ENCODE data around the gene HMCES.

The HMCES gene

GRCh38 chr3:129282727-129283327 lies 4.2 kb downstream of the HMCES start:
- H3K4me3 ChIP-seq, result no peak overlapping the region
- TF ChIP-seq, protein P1, sequence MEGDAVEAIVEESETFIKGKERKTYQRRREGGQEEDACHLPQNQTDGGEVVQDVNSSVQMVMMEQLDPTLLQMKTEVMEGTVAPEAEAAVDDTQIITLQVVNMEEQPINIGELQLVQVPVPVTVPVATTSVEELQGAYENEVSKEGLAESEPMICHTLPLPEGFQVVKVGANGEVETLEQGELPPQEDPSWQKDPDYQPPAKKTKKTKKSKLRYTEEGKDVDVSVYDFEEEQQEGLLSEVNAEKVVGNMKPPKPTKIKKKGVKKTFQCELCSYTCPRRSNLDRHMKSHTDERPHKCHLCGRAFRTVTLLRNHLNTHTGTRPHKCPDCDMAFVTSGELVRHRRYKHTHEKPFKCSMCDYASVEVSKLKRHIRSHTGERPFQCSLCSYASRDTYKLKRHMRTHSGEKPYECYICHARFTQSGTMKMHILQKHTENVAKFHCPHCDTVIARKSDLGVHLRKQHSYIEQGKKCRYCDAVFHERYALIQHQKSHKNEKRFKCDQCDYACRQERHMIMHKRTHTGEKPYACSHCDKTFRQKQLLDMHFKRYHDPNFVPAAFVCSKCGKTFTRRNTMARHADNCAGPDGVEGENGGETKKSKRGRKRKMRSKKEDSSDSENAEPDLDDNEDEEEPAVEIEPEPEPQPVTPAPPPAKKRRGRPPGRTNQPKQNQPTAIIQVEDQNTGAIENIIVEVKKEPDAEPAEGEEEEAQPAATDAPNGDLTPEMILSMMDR (IDR thresholded peaks at IDR 0.05), result no peak
- no peak overlapping the region for H3K27ac ChIP-seq
- DNase-seq (ENCODE audit: low spot score), result no peak

GRCh38 chr3:129286081-129286480 lies 7.4 kb downstream of the HMCES start:
- Histone ChIP-seq H3K27ac (no peak overlapping the region), H3K4me3 (no peak overlapping the region)
- TF ChIP-seq, protein P1 (IDR thresholded peaks at IDR 0.05), result no peak
- no peak for DNase-seq (ENCODE audit: low spot score)

DNA sequence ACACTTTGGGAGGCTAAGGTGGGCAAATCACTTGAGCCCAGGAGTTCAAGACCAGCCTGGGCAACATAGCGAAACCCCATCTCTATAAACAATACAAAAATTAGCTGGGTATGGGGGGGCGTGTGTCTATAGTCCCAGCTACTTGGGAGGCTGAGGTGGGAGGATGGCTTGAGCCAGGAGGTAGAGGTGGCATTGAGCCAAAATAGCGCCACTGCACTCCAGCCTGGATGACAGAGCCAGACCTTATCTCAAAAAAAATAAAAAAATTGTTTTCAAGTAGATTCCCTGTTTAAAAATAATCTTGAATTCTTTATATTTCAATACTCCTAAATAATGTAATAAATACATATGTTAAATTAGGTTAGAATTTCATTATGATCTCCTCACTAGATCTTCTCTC lies 9.8 kb downstream of the HMCES start:
- TF ChIP-seq, protein P1 (IDR thresholded peaks at IDR 0.05), result no peak
- DNase-seq (ENCODE audit: low spot score), result no peak
- no peak overlapping the region for H3K27ac ChIP-seq
- no peak overlapping the region for H3K4me3 ChIP-seq

- TF ChIP-seq, protein P1 (IDR thresholded peaks at IDR 0.05), result no peak
- no peak for DNase-seq (ENCODE audit: low spot score)
- no peak overlapping the region for H3K4me3 ChIP-seq
- no peak overlapping the region for H3K27ac ChIP-seq
These were observed 10.7 kb downstream of the HMCES start for GRCh38 chr3:129289201-129289921.

GRCh38 chr3:129291236-129291886 lies 12.7 kb downstream of the HMCES start:
- TF ChIP-seq, protein P1 (IDR thresholded peaks at IDR 0.05), result no peak
- Histone ChIP-seq H3K4me3 (no peak overlapping the region), H3K27ac (no peak overlapping the region)
- no peak for DNase-seq (ENCODE audit: low spot score)

DNA sequence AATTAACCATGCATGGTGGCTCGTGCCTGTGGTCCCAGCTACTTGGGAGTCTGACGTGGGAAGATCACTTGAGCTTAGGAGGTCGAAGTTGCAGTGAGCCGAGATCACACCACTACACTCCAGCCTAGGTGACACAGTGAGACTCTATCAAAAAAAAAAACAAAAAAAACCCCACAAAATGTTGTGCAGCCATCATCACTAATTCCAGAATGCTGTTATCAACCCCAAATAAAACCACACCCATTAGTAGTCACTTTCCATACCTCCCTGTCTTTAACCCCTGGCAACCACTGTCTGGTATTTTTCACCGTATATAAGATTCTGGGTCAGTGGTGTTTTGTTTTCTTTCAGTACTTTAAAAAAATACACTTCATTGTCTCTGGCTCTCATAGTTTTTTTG lies 16.6 kb downstream of the HMCES start:
- Histone ChIP-seq H3K4me3 (no peak overlapping the region), H3K27ac (no peak overlapping the region)
- TF ChIP-seq, protein P1 (IDR thresholded peaks at IDR 0.05), result no peak
- no peak for DNase-seq (ENCODE audit: low spot score)

Data from coronary artery (tissue), 2 donors.